ENCODE data around the gene MLN.

MLN gene

DNA sequence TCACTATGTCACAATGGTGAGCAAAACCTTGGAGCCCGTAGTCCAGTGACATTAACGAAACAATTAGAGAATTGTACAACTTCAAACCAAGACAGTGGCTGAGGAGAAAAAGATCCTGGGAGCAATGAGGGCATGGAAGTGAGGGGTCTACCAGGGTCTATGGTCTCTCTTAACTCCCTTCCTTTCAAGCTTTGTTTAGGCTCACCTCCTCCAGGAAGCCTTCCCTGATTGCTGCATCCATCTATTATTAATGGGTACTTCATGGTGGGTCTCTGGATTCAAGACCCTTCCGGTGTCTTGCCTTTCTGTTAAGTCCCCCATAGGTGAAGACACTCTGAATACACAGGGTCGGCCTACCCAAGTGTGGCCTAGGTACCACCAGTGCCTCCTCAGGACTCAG lies 38.1 kb upstream of the MLN start:
- no peak overlapping the region for H3K4me3 ChIP-seq (ENCODE audit: control insufficient read depth, low read depth, low read length)
- DNase-seq (ENCODE audit: low read depth): no peak
- TF ChIP-seq, protein P1, sequence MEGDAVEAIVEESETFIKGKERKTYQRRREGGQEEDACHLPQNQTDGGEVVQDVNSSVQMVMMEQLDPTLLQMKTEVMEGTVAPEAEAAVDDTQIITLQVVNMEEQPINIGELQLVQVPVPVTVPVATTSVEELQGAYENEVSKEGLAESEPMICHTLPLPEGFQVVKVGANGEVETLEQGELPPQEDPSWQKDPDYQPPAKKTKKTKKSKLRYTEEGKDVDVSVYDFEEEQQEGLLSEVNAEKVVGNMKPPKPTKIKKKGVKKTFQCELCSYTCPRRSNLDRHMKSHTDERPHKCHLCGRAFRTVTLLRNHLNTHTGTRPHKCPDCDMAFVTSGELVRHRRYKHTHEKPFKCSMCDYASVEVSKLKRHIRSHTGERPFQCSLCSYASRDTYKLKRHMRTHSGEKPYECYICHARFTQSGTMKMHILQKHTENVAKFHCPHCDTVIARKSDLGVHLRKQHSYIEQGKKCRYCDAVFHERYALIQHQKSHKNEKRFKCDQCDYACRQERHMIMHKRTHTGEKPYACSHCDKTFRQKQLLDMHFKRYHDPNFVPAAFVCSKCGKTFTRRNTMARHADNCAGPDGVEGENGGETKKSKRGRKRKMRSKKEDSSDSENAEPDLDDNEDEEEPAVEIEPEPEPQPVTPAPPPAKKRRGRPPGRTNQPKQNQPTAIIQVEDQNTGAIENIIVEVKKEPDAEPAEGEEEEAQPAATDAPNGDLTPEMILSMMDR (conservative IDR thresholded peaks at IDR 0.05; ENCODE audit: control insufficient read depth, insufficient read depth, low read depth, low read length): no peak

DNA sequence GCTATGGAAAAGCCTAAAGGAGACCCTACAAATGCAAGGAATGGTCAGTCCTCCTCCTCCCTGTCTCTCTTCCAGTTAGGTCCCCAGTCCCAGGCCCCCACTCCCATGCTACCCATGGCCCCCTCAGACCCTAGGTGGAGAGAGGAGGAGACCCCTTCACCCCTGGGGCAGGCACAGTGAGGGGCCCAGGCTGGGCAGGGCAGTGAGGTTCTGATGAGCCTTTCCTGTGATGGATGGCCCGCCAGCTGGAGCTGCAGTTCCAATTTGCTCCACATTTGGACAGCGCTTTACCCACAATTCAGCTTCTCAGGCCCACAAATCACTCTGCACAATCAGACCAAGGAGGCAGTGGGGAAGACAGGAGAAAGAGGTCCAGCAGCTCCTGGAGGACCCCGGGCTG lies 37.3 kb upstream of the MLN start:
- TF ChIP-seq, protein P1 (conservative IDR thresholded peaks at IDR 0.05; ENCODE audit: control insufficient read depth, insufficient read depth, low read depth, low read length): no peak
- no peak overlapping the region for H3K4me3 ChIP-seq (ENCODE audit: control insufficient read depth, low read depth, low read length)
- no peak for DNase-seq (ENCODE audit: low read depth)

DNA sequence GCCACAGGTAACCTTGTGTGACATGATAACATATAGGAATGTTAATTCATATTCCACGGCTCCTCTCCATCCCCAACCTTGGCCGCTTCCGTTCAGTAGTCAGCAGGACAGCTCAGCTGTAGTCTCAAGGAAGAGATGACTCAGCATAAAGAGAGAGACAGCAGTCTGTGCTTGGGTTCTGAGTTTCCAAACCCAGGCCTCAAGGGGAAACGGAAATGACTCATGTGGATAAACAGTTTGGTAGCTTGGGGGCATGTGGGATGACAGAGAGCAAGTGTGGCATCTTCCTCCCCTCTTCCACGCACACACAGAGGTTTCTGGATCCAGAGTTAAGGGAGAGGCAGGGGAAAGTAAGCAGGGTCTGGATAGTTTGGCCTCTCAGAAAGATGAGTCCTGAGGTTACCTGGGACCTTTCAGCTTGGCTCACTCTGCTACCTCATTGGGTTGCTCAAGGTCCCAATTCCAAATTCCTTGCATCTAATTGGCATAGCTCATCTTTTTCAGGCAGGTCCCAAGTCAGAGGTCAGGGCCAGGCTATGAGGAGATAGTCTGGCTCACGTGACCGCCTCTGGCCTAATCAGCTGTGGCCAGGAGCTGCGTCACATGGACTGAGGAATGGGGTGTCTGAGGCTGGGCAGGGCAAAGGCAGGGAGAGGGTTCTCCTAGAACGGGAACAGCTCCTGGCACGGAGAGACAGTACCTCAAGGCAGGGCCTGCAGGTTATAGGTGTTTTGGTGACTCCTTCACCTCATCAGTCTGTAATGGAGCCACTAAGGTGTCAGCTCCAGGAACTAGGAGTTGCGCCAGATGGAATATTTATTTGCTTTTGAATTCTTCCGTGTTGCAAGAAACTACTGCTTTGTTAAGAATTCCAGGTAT lies 36.5 kb upstream of the MLN start:
- H3K4me3 ChIP-seq (ENCODE audit: control insufficient read depth, low read depth, low read length): no peak overlapping the region
- peak; percentile 97 for DNase-seq (ENCODE audit: low read depth)

DNA sequence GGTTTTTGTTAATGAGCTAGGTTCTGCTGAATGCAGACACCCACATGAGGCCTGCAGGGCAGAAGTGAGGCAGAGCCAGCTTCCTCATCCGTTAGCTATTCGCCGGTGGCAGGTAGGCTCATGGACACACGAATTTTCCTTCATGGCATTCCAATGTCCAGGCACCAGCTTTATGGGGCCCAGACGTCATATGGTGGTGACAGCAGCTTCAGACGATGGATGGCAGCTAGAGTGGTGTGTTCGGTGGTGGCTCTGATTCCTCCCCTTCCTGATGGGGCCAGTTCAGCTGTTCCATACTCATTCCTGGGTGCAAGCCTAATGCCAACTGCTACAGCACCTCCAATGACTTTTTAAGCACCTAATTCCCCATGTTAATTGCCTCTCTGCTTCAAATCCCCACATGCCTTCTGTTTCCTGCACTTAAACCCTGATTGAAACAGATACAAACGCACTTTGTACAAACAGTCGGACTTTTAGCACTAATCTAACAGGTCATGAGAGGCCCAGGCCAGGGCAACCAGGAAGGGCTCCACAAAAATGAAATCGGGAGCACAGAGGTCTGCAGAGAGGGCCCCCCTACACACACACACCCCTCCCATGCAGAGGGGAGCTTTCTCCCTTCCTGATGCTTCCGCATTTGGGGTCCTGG lies 35.7 kb upstream of the MLN start:
- H3K4me3 ChIP-seq (ENCODE audit: control insufficient read depth, low read depth, low read length): no peak overlapping the region
- DNase-seq (ENCODE audit: low read depth): no peak
- TF ChIP-seq, protein P1 (conservative IDR thresholded peaks at IDR 0.05; ENCODE audit: control insufficient read depth, insufficient read depth, low read depth, low read length): no peak

More for the DNA sequence above, 36.5 kb upstream of the MLN start:
- TF ChIP-seq, protein P1 (conservative IDR thresholded peaks at IDR 0.05; ENCODE audit: control insufficient read depth, insufficient read depth, low read depth, low read length): no peak

DNA sequence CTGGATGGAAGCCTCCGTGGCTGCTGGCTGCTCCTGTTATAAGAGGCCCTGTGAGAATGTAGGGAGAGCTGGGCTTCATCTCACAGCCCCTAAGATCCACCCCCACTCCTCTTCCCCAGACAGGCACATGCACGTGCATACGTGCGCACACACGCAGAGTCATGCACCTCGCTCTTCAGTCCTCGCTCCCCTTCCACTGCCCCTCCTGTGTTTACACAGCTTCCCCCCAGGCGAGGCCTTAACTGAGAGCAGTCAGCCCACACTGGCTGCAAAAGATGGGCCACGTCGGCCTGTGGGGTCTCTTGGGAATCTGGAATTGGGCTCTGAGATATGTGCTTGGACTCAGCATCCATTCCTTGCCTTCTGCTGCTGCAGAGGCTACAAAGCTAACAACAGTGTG lies 35.2 kb upstream of the MLN start:
- H3K4me3 ChIP-seq (ENCODE audit: control insufficient read depth, low read depth, low read length): no peak overlapping the region
- TF ChIP-seq, protein P1 (conservative IDR thresholded peaks at IDR 0.05; ENCODE audit: control insufficient read depth, insufficient read depth, low read depth, low read length): no peak
- no peak for DNase-seq (ENCODE audit: low read depth)

DNA sequence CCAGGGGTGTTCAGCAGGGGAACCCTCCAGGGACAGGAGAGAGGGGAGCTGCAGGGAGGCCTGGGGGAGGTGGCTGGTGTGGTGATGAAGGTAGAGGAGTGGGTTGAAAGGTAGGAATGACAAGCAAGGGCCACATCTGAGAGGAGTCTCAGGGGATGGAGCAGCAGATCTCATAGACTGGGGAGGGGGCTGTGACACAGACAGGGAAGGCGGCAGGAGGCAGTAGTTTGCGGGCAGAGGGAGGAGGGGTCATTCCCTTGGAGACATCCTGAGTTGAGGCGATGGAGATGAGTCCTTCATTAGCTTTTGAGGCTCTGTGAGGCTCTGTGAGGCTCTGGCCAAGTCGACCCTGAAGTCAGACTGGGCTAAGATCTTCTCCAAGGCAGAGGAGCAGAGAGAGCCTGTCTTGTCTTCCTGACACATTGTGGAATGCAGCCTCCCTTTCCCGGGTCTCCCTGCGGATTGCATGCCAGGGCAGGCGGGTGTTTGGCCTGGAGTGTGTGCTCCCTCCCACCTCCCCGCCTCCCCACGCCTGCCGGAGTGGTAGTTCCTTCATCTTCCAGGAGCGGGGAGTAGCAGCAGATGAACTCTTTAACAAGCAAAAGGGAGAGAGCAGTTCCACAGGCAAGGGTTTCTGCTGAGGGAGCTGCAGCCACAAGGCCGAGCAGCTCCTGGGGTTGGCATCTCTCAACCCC lies 34.3 kb upstream of the MLN start:
- peak; percentile 47 for DNase-seq (ENCODE audit: low read depth)
- no peak overlapping the region for H3K4me3 ChIP-seq (ENCODE audit: control insufficient read depth, low read depth, low read length)
- TF ChIP-seq, protein P1 (conservative IDR thresholded peaks at IDR 0.05; ENCODE audit: control insufficient read depth, insufficient read depth, low read depth, low read length): no peak
